KG1 (cell line): ENCODE results near the gene RSF1.

ENCODE experiments used
- DNase-seq: peaks from one replicate; lab custom pipeline; 2025; lab: John Stamatoyannopoulos, UW

Gene RSF1

DNA sequence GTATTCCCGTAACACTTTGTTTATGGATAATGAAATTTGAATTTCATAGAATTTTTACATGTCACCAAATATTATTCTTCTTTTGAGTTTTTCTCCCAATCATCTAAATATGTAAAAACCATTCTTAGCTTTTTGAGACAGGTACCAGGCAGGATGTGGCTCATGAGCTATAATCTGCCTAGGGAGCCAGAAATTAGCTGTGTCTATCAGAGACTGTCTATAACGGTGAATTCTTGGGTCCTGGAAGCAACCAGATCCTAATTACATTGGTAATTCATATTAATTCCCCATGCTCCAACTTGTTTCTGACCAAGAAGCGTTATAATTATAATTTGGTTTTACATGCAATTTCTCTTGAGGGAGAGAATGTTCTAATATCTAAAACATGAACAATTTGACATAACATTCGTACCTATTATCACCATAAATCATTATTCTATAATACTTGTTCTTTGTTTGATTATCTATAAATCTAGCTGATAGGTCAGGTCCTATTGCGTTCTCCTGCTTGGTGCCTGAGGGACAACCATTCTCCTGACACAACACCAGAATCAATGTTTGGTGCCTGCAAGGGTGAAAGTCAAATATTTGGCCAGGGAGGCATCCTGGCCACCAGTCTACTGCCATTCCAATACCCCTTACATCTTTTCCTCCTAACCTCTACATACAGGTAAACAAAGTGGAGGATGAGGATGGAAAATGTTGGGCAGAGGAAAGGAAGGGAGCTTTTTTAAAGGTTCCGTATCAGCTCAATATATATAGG, 69.9 kb downstream of the RSF1 start:
- DNase-seq: no peak

DNA sequence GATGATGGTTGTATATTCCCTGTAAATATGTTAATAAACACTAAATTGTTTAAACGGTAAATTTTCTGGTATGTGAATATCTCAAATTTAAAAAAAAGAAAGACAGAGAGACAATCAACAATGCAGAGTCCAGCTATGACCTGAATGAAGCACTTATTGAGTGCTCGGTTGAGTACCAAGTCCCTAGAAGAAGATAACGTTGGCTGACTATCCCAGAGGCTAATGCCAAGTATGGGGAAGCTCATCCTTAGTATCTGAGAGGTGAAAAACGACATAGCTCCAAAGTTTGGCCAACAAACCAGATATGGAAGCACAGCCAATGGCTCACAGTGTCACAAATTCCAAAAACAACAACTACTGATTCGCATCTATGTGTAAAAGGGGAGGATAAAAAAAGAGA, 71.3 kb downstream of the RSF1 start:
- DNase-seq: no peak

DNA sequence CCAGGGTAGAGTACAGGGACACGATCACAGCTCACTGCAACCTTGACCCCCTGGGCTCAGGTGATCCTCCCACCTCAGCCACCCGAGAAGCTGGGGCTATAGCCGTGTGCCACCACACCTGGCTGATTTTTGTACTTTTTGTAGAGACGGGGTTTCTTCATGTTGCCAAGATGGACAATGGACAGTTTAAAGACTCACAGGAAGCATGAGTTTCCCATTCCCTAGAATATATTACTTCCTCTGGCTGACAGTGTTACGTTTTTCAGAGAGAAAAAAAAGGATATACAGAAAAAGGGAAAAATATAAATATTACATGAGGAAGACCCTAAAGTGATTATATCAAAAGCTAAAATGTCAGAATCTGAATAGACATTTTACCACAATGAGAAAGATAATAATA, 72.3 kb downstream of the RSF1 start:
- DNase-seq: no peak

DNA sequence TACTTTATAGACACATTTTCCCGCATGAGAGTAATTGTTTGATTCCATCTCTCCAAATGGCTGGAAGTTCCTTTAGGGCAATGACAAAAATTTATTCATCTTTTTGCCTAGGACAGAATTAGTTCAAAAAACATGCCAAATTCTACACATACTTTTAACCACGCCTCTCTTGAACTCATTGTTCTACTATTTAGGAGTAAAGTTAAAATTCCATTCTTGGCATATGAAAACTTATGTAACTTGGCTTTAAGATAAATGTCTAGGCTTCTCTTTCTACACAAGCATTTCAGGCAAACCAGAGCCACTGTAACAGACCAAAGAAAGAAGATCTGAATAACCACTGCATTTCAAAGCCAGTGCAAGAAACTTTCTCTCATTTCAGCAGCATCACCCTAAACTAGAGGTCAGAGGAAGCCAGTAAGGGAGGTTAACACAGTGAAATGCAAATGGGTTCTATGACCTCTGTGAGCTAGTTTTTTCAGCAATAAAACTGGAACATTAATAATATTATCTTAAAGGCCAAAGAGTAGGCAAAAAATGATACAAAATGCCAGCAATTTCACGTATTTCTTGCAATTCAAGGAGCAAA, 73.0 kb downstream of the RSF1 start:
- DNase-seq: no peak

DNA sequence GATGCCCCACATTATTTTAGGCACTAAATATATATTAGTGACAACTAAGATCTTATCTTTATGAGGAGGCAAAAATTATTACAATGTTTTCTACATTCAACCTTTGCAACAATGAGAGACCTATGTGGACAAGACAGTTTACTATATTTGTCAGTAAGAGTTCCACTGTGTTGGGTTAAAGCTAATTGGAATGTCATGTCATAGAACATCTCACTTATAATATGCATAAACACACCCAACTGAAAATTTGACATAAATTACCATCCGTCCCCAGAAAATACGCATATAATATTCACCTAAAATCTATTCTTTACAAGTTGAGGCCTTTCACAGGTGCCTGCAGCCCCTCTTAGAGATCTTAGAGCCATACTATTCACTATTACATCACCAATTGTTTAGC, 84.0 kb downstream of the RSF1 start:
- DNase-seq: no peak

DNA sequence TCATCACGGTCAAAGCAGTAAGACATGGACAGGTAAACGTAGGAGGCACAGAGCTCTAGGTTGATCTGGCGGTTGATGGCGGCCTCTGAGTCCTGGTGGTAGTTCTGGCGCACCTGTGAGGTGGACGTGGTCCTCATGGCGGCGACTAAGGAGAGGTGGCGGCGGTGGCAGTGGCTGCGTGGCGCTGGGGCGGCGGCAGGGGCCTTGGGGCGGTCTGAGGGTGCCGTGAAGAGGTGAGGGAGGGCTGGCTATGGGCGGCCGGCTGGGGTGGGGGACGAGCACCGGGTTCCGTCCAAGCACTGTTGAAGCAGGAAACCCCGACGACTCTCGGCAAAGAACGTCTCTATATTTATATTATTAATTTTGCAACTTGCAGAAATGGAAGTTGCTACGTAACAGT, 85.6 kb downstream of the RSF1 start:
- DNase-seq: no peak

DNA sequence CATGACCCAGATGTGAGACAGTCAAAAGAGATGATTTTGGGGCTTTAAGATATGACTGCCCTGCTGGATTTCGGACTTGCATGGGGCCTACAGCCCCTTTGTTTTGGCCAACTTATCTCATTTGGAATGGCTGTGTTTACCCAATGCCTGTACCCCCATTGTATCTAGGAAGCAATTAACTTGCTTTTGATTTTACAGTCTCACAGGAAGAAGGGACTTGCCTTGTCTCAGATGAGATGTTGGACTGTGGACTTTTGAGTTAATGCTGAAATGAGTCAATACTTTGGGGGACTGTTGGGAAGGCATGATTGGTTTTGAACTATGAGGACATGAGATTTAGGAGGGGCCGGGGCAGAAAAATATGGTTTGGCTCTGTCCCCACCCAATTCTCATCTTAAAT, 88.4 kb downstream of the RSF1 start:
- no peak for DNase-seq

DNA sequence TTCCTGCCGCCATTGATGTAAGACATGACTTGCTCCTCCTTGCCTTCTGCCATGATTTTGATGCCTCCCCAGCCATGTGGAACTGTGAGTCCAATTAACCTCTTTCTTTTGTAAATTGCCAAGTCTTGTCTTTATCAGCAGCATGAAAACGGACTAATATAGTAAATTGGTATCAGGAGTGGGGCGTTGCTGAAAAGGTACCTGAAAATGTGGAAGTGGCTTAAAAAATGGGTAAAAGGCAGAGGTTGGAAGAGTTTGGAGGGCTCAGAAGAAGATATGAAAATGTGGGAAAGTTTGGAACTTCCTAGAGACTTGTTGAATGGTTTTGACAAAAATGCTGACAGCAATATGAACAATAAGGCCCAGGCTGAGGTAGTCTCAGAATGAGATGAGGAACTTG, 89.7 kb downstream of the RSF1 start:
- no peak for DNase-seq

DNA sequence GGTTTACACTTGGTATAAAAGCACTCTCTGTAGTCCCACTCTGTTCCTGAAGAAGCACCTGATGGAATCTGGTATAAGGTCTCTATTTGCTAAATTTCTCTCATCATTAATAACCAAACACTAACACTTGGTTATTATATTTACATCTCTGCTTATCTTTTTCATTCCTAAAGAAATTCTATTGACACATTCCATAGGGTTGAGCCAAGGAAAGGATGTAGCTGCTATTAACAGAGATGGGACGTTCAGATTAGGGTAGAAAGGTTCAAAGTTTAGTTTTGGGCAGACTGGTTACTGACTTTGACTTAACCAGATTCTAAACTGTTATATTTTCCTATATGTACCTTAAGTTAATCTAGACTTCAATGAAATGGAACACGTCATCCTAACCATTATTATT, 91.5 kb downstream of the RSF1 start:
- DNase-seq: no peak

DNA sequence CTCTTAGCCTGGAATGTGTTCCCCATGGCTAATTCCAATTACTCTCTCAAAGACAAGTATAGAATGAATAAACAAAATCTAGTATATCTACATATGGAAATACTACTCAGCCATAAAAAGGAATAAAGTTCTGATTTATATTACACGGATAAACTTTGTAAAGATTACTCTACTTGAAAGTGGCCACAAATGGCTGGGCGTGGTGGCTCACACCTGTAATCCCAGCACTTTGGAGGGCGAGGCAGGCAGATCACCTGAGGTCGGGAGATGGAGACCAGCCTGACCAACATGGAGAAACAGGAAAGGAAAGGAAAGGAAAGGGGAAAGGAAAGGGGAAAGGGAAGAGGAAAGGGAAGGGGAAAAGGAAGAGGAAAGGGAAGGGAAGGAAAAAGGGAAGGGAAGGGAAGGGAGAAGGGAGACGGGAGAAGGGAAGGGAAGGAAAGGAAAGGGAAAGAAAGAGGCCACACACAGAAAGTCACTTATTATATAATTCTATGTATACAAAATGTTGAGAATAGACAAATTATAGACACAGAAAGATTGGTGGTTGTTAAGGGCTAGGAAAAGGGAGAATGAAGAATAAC, 92.2 kb downstream of the RSF1 start:
- DNase-seq: no peak

DNA sequence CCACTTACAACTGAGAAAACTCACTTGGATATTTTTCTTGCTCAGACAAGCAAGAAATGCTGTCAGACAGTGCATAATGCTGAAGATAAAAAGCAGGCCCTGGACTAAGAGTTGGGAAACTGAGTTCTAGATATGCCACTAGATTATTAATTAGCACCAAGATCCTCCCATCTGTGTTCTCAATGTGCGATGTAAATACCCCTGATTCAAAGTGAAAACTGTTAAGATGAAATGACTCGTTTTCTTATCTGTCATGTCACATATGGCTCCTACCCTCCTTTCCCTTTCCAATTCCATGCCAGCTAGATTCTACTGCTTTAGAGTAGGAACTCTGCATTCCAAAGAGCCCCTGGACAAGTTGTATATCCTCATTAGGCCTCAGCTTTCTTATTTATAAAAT, 94.0 kb downstream of the RSF1 start:
- DNase-seq: no peak

DNA sequence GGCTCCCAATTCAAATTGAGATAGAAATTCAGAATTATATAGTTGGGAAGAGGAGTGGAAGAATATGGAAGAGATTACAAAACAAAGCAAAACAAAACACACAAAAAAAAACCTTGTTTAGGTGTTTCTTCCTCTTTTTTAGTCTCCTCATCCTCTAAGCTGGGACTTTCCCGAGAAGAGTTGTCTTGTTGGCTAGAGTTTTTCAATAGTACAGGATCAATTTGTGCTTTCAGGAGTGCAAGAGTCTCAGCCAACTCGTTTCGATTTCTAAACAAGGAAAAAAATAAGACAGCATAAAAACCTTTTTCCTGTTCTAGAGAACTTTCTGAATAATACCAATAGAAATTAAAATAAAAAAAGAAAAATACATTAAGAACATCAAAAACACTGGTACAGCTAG, 95.1 kb downstream of the RSF1 start:
- no peak for DNase-seq

DNA sequence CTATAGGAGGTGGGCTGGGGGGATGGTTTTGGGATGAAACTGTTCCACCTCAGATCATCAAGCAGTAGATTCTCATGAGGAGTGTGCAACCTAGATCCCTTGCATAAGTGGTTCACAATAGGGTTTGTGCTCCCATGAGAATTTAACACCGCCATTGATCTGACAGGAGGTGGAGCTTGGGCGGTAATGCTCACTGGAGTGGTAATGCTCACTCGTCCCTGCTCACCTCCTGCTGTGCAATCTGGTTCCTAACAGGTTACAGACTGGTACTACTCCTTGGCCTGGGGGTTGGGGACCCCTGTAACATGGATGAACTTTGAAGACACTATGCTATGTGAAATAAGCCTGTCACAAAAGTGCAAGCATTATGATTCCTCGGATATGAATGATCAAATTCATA, 95.9 kb downstream of the RSF1 start:
- no peak for DNase-seq

DNA sequence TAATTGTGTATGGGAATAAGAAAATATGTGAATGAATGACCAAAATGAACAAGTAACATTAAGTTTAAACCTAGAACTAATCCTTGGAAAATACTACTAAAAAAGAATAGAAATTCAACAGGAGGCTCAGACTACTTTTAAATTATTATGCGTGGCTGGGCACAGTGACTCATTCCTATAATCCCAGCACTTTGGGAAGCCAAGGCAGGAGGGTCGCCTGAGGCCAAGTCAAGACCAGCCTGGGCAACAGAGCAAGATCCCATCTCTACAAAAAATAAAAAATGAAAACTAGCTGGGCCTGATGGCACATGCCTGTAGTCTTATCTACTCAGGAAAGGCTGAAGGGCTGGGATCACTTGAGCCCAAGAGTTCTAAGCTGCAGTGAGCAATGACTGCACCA, 97.5 kb downstream of the RSF1 start:
- DNase-seq: no peak

DNA sequence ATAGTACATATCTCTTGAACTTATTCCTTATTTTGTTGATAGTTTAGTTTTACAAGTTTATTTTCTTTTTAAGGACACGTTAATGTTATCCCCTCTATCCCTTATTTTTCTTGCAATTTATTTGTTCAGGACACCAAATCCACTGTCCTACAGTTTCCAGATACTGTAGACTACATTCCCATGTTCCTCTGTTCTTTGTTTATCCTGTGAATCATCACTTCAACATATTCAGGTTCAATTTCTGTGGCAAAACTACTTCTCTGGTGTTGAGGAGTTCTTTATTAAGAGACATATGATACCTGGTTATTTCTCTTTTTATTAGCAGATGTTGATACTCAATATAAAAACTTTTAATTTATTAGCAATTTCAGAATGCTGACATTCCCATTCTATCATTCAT, 110.2 kb downstream of the RSF1 start:
- no peak for DNase-seq

DNA sequence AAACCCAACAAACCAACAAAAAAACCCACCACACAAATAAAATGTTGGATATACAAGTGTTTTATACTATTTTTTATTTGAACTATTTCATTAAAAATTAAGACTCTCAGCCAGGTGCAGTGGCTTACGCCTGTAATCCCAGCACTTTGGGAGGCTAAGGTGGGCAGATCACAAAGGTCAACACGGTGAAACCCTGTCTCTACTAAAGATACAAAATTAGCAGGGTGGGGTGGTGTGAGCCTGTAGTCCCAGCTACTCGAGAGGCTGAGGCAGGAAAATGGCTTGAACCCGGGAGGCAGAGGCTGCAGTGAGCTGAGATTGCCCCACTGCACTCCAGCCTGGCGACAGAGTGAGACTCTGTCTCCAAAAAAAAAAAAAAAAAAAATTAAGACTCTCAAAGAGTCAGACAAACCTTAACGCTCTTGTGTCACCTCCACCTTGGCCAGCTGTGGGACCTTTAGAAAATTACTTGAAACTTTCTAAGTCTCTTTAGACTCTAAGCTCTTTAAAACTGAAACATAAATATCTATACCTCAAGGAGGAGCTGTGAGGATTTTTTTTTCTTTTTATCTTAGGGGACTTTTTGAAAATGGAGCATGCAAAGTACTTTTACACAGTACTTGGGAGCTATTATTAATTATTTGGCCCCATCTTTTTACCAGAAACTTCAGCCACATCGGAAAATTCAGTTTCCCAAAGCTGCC, 114.5 kb downstream of the RSF1 start:
- DNase-seq: no peak

DNA sequence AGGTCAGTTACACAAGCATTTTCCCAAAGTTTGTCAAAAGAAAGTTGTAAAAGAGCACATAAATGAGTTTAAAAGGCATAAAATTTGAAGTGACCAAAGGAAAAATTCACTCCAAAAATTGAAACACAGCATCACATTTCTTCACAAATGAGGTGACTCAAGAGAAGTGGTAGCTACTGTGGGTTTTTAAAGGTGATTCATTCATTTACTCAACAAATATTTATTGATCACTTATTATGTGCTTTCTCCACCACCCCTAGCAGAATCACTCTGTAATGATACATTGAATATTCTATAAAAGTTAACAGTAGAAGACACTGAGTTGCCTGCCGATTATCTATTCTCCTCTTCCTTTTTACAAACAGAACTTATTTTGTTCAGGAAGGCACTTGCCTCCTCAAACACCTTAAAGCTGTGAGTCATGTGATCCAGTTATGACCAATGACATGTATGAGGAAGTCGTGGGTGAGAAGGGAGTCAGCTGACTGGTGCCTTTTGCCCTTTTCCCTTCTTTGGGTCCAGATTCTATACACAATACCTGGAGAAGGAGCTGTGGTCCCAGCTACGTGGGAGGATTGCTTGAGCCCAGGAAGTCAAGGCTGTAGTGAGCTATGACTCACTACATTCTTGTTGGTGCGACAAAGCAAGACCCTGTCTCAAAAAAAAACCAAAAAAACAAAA, 115.2 kb downstream of the RSF1 start:
- DNase-seq: no peak

DNA sequence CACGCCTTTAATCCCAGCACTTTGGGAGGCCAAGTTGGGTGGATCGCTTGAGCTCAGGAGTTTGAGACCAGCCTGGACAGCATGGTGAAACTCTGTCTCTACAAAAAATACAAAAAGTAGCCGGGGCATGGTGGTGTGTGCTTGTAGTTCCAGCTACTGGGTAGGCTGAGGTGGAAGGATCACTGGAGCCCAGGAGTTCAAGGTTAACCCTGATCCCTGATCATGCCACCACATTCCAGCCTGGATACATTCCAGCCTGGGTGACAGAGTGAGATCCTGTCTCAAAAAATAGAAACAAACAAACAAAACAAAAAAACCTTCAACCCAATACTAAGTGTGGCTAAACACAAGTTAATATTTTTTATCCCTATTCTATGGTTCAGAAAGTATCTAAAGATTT, 116.5 kb downstream of the RSF1 start:
- no peak for DNase-seq

DNA sequence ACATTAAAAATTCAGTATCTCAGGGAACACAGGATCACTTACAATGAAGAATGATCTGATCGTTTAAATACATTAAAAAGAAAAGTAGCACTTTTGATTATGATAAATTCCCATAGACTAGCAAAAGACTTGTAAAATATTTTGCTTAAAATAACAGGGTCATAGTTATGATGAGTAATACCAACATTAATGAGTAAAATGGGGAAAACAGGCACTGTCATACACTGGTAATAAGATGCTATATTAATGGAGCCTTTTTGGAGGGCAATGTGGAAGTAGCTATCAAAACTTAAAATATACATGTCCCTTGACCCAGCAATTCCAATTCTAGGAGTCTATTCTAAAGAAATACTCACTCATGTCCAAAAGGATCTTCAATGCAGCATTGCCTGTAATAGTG, 121.1 kb downstream of the RSF1 start:
- DNase-seq: no peak

DNA sequence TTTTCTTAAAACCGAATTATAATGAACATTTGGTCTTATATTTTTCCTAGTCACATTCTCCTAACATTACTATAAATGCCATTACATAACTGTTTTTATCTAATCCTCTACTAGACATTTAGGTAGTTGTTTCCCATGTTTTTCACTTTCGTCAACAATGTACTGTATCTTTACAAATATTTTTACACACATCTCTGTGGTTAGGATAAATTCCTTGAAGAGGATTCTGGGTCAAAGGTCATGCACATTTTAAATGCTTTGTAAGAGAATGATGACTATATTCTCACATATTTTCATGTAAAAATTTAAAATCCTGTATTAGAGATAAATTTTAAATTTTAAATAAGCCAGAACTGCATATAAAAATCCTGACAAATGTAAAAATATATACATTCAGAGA, 121.6 kb downstream of the RSF1 start:
- DNase-seq: no peak

DNA sequence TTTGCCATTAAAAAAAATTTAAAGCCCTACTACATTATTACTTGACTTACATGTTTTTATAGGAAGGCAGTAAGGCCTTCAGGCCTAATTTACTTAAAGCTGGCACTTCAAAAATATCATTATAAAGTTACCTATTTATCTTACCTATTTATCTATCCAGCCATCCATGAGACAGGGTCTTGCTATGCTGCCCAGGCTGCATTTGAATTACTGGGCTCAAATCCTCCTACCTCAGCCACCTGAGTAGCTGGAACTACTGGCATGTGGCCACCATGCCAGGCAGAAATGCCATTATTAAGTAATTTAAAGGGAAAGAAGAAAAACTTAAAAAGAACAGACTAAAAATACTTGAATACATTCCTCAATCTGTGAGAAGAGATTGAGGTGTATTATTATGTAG, 122.7 kb downstream of the RSF1 start:
- DNase-seq: no peak

DNA sequence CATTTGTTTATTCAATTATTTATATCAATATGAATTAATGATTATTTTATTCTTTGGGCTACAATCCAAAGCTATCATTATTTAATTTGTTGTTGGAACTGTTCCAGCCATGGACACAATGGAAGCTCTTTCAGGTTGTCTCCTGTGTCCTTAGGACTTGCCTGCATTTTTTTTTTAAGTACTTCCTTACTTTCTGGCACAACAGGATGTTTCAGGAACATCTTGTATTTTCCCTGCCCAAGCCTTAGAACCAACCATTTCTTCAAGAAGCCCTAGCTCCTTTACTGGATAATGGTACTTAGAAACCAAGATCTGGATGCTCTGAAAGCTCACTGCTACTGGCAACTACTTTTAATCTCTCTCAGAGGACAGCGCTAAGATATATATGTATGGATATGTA, 125.1 kb downstream of the RSF1 start:
- DNase-seq: no peak

DNA sequence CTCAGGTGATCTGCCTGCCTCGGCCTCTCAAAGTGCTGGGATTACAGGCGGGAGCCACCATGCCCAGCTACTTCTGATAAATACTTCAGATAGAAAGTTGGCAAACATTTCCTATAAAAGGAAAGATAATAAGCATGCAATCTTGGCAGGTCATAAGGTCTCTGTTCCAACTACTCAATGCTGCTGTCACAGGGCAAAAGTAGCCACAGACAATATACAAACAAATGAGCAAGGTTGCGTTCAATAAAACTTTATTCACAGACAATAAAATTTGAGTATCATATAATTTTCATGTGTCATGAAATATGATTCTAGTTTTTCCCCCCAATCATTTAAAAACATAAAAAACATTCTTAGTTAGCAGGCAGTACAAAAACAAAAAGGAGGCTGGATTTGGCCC, 129.9 kb downstream of the RSF1 start:
- no peak for DNase-seq
